Esophagus muscularis mucosa (tissue), 4 donors: ENCODE measurements around the gene MARK3. TPM values are rescaled to one million over a fixed set of nuclear protein-coding genes. Genes with fewer than 3 reads are reported as not detected.

Source experiments
- DNase-seq: peaks from one replicate; pipeline ENCODE4 v3.0.0-alpha.2; 2017; ENCODE audit errors: extremely low spot score
- H3K27ac ChIP-seq, 4 donors: fragments of 200-600 bp; sonication (generic); replicated peaks in 1 of 4; 1 replicate in 3 of 4; 2 replicates in 1 of 4; pipeline ENCODE4 v1.5.1; 2016 to 2019; ENCODE audit warnings: mild to moderate bottlenecking in 1 of 4
- H3K27me3 ChIP-seq, 4 donors: fragments of 200-600 bp; sonication (generic); one replicate each; pipeline versions ENCODE4 v1.5.1 to v1.6.0; 2016 to 2019
- H3K36me3 ChIP-seq, 4 donors: fragments of 200-600 bp; sonication (generic); one replicate each; pipeline ENCODE4 v1.5.1; 2016 to 2019
- H3K4me1 ChIP-seq, 4 donors: fragments of 200-600 bp; sonication (generic); one replicate each; pipeline ENCODE4 v1.5.1; 2016 to 2019
- H3K4me3 ChIP-seq, 4 donors: fragments of 200-600 bp; sonication (generic); 1 replicate in 2 of 4; 2 replicates in 2 of 4; pipeline ENCODE4 v1.5.1; 2016 to 2019; ENCODE audit warnings: mild to moderate bottlenecking in 4 of 4, moderate library complexity in 1 of 4
- H3K9me3 ChIP-seq, 4 donors: fragments of 200-600 bp; sonication (generic); 1 replicate in 3 of 4; 2 replicates in 1 of 4; pipeline ENCODE4 v1.5.1; 2016 to 2019
- CTCF ChIP-seq, 3 experiments: fragments of 200-600 bp in 2 of 3; fragments of 450-650 bp in 1 of 3; sonication (generic) in 2 of 3; IDR thresholded peaks; one replicate each; pipeline ENCODE4 v1.5.1; 2017 to 2019; ENCODE audit warnings: antibody characterized with exemption in 3 of 3, mild to moderate bottlenecking in 2 of 3, moderate library complexity in 1 of 3
- EP300 ChIP-seq: sonication (generic); formaldehyde crosslinking; IDR thresholded peaks from one replicate; pipeline ENCODE4 v1.6.1; 2017; ENCODE audit warnings: antibody characterized with exemption
- POLR2A ChIP-seq: fragments of 450-650 bp; IDR thresholded peaks from one replicate; pipeline ENCODE4 v1.6.1; 2017; ENCODE audit warnings: antibody characterized with exemption, moderate library complexity, mild to moderate bottlenecking, low read depth
- POLR2AphosphoS5 ChIP-seq, 2 donors: sonication (generic); formaldehyde crosslinking; IDR thresholded peaks; one replicate each; pipeline ENCODE4 v1.6.1; 2017; ENCODE audit warnings: antibody characterized with exemption in 2 of 2
- WGBS: methylation state at CpG from one replicate; pipeline ENCODE4 v1.1.5; 2018; 5-methylcytosine and 5-hydroxymethylcytosine counted together
- intact Hi-C: fragments of 100-400 bp; cut with DNase I; formaldehyde crosslinking; loops from one replicate; pipeline ENCODE4 v1.15.1; 2023
- total RNA-seq, 4 donors: library from RNA; depleted of rRNA; stranded (reverse); fragments of >200 nt; gene quantifications; one replicate each; pipeline versions ENCODE4 v1.1.0 to v1.2.1, GENCODE V29; 2016

Gene MARK3
- total RNA-seq, 4 donors from 2014 or later = 57.4 to 78.1 (median 68.1) TPM

DNA sequence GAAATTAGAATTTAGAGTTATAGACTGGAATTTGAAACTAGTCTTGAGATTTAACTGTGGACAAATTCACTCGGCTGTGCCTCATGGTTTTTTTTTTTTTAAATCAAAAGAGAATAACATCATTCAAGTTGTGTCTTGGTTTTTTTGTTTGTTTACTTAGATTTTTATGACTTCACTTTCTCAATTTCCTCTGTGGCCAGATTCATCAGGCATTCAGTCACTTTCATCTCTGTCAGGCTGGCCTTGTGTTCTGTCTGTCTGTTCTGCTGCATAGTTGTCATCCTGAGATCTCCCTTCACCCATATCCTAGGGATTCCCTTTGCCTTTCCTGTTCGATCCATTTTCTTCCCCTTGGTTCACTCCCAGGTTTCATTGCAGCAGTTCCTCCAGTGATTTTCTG is 10.0 kb downstream of the MARK3 start:
- no peak for DNase-seq
- TF ChIP-seq CTCF (IDR thresholded peaks at IDR 0.05) (no peak), POLR2AphosphoS5 (IDR thresholded peaks at IDR 0.05) (no peak), EP300 (no peak), POLR2A (no peak)
- Histone ChIP-seq H3K4me1 (peaks cover 82 to 100% (median 96%) of the 10 kb centered on the region in 4 donors), H3K27ac (no peak overlapping the region), H3K36me3 (no peaks in the 10 kb centered on the region), H3K27me3 (no peaks in the 10 kb centered on the region), H3K4me3 (no peak overlapping the region), H3K9me3 (no peaks in the 10 kb centered on the region)
- 64% methylated on average over 2 of the region's 2 CpGs for whole genome bisulfite sequencing
- intact Hi-C loops = no loop called here

DNA sequence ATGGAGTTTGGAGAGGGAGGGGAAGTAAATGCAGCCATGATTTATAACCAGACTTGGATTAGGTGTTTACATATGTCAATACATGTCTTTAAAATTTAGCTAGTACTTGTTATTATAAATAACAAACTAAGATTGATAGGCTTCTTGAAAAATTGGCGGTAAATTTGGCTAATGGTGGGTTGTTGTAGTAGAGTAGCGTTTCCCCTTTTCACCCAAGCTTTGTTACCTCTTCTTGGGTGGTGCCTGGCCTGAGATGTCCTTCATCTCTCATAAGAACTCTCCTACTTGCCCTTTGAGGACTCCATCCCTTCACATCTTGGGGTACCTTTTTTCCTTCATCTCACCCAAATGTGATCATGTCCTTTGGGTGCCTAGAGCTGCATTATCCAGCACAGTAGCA is 11.2 kb downstream of the MARK3 start:
- intact Hi-C loops = no loop called here
- H3K9me3 ChIP-seq = no peaks in the 10 kb centered on the region
- DNase-seq = no peak
- no peaks in the 10 kb centered on the region for H3K36me3 ChIP-seq
- H3K4me3 ChIP-seq = no peak overlapping the region
- H3K4me1 ChIP-seq = peaks cover 77 to 97% (median 94%) of the 10 kb centered on the region in 4 donors
- WGBS = 88% methylated on average over 2 of the region's 2 CpGs
- no peak overlapping the region for H3K27ac ChIP-seq
- no peaks in the 10 kb centered on the region for H3K27me3 ChIP-seq
- no peak for TF ChIP-seq EP300
- TF ChIP-seq POLR2AphosphoS5 (IDR thresholded peaks at IDR 0.05) = no peak
- no peak for TF ChIP-seq CTCF (IDR thresholded peaks at IDR 0.05)
- no peak for TF ChIP-seq POLR2A

DNA sequence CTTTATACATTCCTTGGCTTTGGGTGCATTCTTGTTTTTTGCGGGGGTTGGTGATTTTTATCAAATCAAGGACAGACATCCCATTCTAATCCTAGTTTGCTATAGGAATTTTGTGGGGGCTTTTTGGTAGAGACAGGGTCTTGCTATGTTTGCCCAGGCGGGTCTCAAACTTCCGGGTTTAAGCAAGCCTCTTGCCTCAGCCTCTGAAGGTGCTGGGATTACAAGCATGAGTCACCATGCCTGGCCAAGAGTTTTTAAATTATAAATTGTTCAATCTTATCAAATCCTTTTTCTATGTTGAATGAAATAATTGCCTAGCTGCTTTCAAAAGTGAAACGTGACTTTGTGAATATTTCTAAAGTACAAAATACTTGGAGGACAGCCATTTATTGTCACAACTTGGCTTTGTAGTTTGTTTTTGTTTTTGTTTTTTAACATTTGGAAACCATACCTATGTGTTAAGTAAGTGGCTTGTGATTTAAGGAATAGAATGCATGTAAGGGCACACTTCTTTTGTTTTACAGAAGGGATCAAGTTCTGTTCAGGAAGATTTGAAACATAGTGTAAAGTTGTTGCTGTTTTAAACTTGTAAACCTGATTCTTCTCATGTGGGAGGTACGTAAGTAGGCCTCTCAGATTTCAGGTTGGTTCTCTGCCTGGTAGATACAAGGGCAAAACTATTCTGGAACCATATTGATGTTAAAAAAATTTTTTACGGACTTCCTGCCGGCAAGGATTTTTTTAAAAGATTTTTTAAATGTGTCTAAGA is 13.4 kb downstream of the MARK3 start:
- Histone ChIP-seq H3K4me3 (no peak overlapping the region), H3K4me1 (peaks cover 73 to 97% (median 94%) of the 10 kb centered on the region in 4 donors), H3K27ac (peak overlapping the region in 1 of 4 donors; percentile 0), H3K27me3 (no peaks in the 10 kb centered on the region), H3K9me3 (no peaks in the 10 kb centered on the region), H3K36me3 (no peaks in the 10 kb centered on the region)
- intact Hi-C loops = no loop called here
- 66% methylated on average over 7 of the region's 7 CpGs for WGBS
- no peak for DNase-seq
- no peak for TF ChIP-seq POLR2A
- no peak for TF ChIP-seq EP300
- no peak for TF ChIP-seq POLR2AphosphoS5 (IDR thresholded peaks at IDR 0.05)
- no peak for TF ChIP-seq CTCF (IDR thresholded peaks at IDR 0.05)

GRCh38 chr14:103400537-103400936 is 15.3 kb downstream of the MARK3 start:
- no peak for TF ChIP-seq CTCF (IDR thresholded peaks at IDR 0.05)
- H3K36me3 ChIP-seq = peaks cover 0 to 6% (median 4%) of the 10 kb centered on the region in 4 donors
- H3K4me1 ChIP-seq = peaks cover 64 to 96% (median 93%) of the 10 kb centered on the region in 4 donors
- H3K4me3 ChIP-seq = no peak overlapping the region
- intact Hi-C loops = no loop called here
- no peak for DNase-seq
- WGBS = 82% methylated on average over 4 of the region's 4 CpGs
- H3K27me3 ChIP-seq = no peaks in the 10 kb centered on the region
- H3K9me3 ChIP-seq = no peaks in the 10 kb centered on the region
- no peak overlapping the region for H3K27ac ChIP-seq
